HCT116 (cell line): ENCODE measurements around the gene ANAPC5.

ENCODE experiments used
- EZH2 ChIP-seq: fragments of 200-600 bp; sonication (generic); IDR thresholded peaks from 2 replicates; pipeline ENCODE4 v1.6.1; 2017; ENCODE audit warnings: antibody characterized with exemption, mixed run types
- SIN3A ChIP-seq: IDR thresholded peaks from 2 replicates; pipeline ENCODE4 v1.6.1; 2012; ENCODE audit warnings: low read depth
- SRF ChIP-seq: IDR thresholded peaks from 2 replicates; pipeline ENCODE4 v1.6.1; 2012; ENCODE audit warnings: low read depth
- YY1 ChIP-seq: IDR thresholded peaks from 2 replicates; pipeline ENCODE4 v1.6.1; 2011; ENCODE audit warnings: low read length, low read depth, moderate library complexity, mild to moderate bottlenecking; ENCODE audit not compliant: insufficient replicate concordance; ENCODE audit errors: extremely low read depth
- ZNF274 ChIP-seq: fragments of 200-500 bp; sonication (Bioruptor generic); IDR thresholded peaks from 2 replicates; pipeline ENCODE4 v1.6.1; 2014; ENCODE audit warnings: mild to moderate bottlenecking, low read depth, low read length, inconsistent platforms
- TF ChIP-seq, protein P1 (sequence below), 3 experiments: fragments of 200-600 bp in 1 of 3; sonication (generic) in 1 of 3; IDR thresholded peaks in 2 of 3; conservative IDR thresholded peaks in 1 of 3; 2 replicates each; pipeline ENCODE4 v1.5.1; 2012 to 2017; ENCODE audit warnings: low read depth in 2 of 3, low read length in 2 of 3, antibody characterized with exemption in 1 of 3, borderline replicate concordance in 1 of 3, control low read depth in 1 of 3, mild to moderate bottlenecking in 1 of 3, mixed read lengths in 1 of 3, mixed run types in 1 of 3, moderate library complexity in 1 of 3; ENCODE audit not compliant: insufficient read depth in 1 of 3
- TF ChIP-seq, protein P2 (sequence below): IDR thresholded peaks from 2 replicates; pipeline ENCODE4 v1.6.1; 2012
- TF ChIP-seq, protein P3 (sequence below): IDR thresholded peaks from 2 replicates; pipeline ENCODE4 v1.6.1; 2012

GRCh38 chr12:121267822-121268221 lies 84.4 kb downstream of the ANAPC5 start:
- TF ChIP-seq, protein P1, sequence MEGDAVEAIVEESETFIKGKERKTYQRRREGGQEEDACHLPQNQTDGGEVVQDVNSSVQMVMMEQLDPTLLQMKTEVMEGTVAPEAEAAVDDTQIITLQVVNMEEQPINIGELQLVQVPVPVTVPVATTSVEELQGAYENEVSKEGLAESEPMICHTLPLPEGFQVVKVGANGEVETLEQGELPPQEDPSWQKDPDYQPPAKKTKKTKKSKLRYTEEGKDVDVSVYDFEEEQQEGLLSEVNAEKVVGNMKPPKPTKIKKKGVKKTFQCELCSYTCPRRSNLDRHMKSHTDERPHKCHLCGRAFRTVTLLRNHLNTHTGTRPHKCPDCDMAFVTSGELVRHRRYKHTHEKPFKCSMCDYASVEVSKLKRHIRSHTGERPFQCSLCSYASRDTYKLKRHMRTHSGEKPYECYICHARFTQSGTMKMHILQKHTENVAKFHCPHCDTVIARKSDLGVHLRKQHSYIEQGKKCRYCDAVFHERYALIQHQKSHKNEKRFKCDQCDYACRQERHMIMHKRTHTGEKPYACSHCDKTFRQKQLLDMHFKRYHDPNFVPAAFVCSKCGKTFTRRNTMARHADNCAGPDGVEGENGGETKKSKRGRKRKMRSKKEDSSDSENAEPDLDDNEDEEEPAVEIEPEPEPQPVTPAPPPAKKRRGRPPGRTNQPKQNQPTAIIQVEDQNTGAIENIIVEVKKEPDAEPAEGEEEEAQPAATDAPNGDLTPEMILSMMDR (IDR thresholded peaks at IDR 0.05 in 2 of 3, conservative IDR thresholded peaks at IDR 0.05 in 1 of 3; ENCODE audit: borderline replicate concordance in 1 of 3, insufficient read depth in 1 of 3, low read depth in 2 of 3, low read length in 2 of 3), result no peak
- TF ChIP-seq SIN3A (no peak), EZH2 (no peak), SRF (no peak), ZNF274 (no peak), YY1 (no peak)
- TF ChIP-seq, protein P2, sequence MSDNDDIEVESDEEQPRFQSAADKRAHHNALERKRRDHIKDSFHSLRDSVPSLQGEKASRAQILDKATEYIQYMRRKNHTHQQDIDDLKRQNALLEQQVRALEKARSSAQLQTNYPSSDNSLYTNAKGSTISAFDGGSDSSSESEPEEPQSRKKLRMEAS, result no peak
- TF ChIP-seq, protein P3, sequence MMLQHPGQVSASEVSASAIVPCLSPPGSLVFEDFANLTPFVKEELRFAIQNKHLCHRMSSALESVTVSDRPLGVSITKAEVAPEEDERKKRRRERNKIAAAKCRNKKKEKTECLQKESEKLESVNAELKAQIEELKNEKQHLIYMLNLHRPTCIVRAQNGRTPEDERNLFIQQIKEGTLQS, result no peak
